ENCODE results near the gene CYP46A1.

The CYP46A1 gene

GRCh38 chr14:99688210-99688581 is 4.1 kb downstream of the CYP46A1 start:
- no peak for DNase-seq (ENCODE audit: low read depth)

- no peak for DNase-seq (ENCODE audit: low read depth)
Observed at GRCh38 chr14:99688629-99689028, 4.5 kb downstream of the CYP46A1 start.

- no peak for DNase-seq (ENCODE audit: low read depth)
Observed at GRCh38 chr14:99689266-99690236, 5.5 kb downstream of the CYP46A1 start.

GRCh38 chr14:99690636-99691035 is 6.5 kb downstream of the CYP46A1 start:
- no peak for DNase-seq (ENCODE audit: low read depth)

- DNase-seq (ENCODE audit: low read depth): no peak
Observed at GRCh38 chr14:99691111-99691885, 7.2 kb downstream of the CYP46A1 start.

GRCh38 chr14:99693918-99694317 is 9.8 kb downstream of the CYP46A1 start:
- DNase-seq (ENCODE audit: low read depth): no peak

GRCh38 chr14:99696929-99697328 is 12.8 kb downstream of the CYP46A1 start:
- DNase-seq (ENCODE audit: low read depth): no peak

- DNase-seq (ENCODE audit: low read depth): no peak
Observed at GRCh38 chr14:99698236-99698635, 14.1 kb downstream of the CYP46A1 start.

- no peak for DNase-seq (ENCODE audit: low read depth)
Observed at GRCh38 chr14:99698642-99699041, 14.5 kb downstream of the CYP46A1 start.

- no peak for DNase-seq (ENCODE audit: low read depth)
Observed at GRCh38 chr14:99699085-99699760, 15.1 kb downstream of the CYP46A1 start.

- no peak for DNase-seq (ENCODE audit: low read depth)
Observed at GRCh38 chr14:99699861-99700260, 15.8 kb downstream of the CYP46A1 start.

- no peak for DNase-seq (ENCODE audit: low read depth)
Observed at GRCh38 chr14:99700379-99700778, 16.3 kb downstream of the CYP46A1 start.

- no peak for DNase-seq (ENCODE audit: low read depth)
Observed at GRCh38 chr14:99701260-99701659, 17.2 kb downstream of the CYP46A1 start.

GRCh38 chr14:99702115-99702514 is 18.0 kb downstream of the CYP46A1 start:
- no peak for DNase-seq (ENCODE audit: low read depth)

- no peak for DNase-seq (ENCODE audit: low read depth)
Observed at GRCh38 chr14:99703381-99703780, 19.3 kb downstream of the CYP46A1 start.

- DNase-seq (ENCODE audit: low read depth): no peak
Observed at GRCh38 chr14:99704037-99704436, 19.9 kb downstream of the CYP46A1 start.

GRCh38 chr14:99706107-99706900 is 22.2 kb downstream of the CYP46A1 start:
- no peak for DNase-seq (ENCODE audit: low read depth)

- DNase-seq (ENCODE audit: low read depth): no peak
Observed at GRCh38 chr14:99707420-99707819, 23.3 kb downstream of the CYP46A1 start.

- no peak for DNase-seq (ENCODE audit: low read depth)
Observed at GRCh38 chr14:99707921-99708320, 23.8 kb downstream of the CYP46A1 start.

GRCh38 chr14:99708449-99708848 is 24.4 kb downstream of the CYP46A1 start:
- DNase-seq (ENCODE audit: low read depth): no peak

GRCh38 chr14:99713972-99714371 is 29.9 kb downstream of the CYP46A1 start:
- DNase-seq (ENCODE audit: low read depth): no peak

Measured in non-pigmented ciliary epithelial cell (primary cell).